K562 (cell line): ENCODE data around the gene SCN1B.

Source experiments
- CBFB ChIP-seq: sonication (generic); formaldehyde crosslinking; IDR thresholded peaks from 2 replicates; pipeline ENCODE4 v1.4.0; 2020; ENCODE audit warnings: mild to moderate bottlenecking, missing genetic modification reagents
- CREB1 ChIP-seq, 2 experiments: sonication (generic) in 1 of 2; formaldehyde crosslinking in 1 of 2; IDR thresholded peaks; 2 replicates each; pipeline versions ENCODE4 v1.6.1 to v1.8.0; 2012 to 2022; ENCODE audit warnings: inconsistent platforms in 1 of 2, mild to moderate bottlenecking in 1 of 2, missing genetic modification reagents in 1 of 2, moderate library complexity in 1 of 2
- CTCF ChIP-seq, 3 experiments: IDR thresholded peaks in 2 of 3; conservative IDR thresholded peaks in 1 of 3; 2 replicates each; pipeline ENCODE4 v1.5.1; 2011 to 2012; ENCODE audit warnings: low read length in 3 of 3, mild to moderate bottlenecking in 3 of 3, control low read depth in 2 of 3, improper control_type of control experiment in 1 of 3, inconsistent platforms in 1 of 3, low read depth in 1 of 3, mixed read lengths in 1 of 3, moderate library complexity in 1 of 3; ENCODE audit not compliant: insufficient read depth in 2 of 3
- EP300 ChIP-seq: IDR thresholded peaks from 2 replicates; pipeline ENCODE4 v1.6.1; 2012; ENCODE audit warnings: low read length, improper control_type of control experiment
- FOSL1 ChIP-seq: fragments of 200-800 bp; sonication (Bioruptor generic); conservative IDR thresholded peaks from 2 replicates; pipeline ENCODE4 v1.6.1; 2016; ENCODE audit warnings: missing genetic modification characterization, missing compliant biosample characterization
- NFIX ChIP-seq: fragments of 250-450 bp; sonication (Bioruptor Pico); IDR thresholded peaks from 2 replicates; pipeline ENCODE4 v1.4.0; 2020; ENCODE audit warnings: low read depth, mild to moderate bottlenecking, moderate library complexity
- POLR2A ChIP-seq: fragments of 450-650 bp; conservative IDR thresholded peaks from 2 replicates; pipeline ENCODE4 v1.6.1; 2016
- POLR2AphosphoS5 ChIP-seq: IDR thresholded peaks from 2 replicates; pipeline ENCODE4 v1.6.1; 2011; ENCODE audit warnings: mild to moderate bottlenecking, low read depth, low read length, moderate library complexity; ENCODE audit not compliant: control insufficient read depth, insufficient read depth
- RFX5 ChIP-seq: IDR thresholded peaks from 2 replicates; pipeline ENCODE4 v1.6.1; 2011; ENCODE audit warnings: low read depth, mild to moderate bottlenecking, improper control_type of control experiment, low read length
- SMAD3 ChIP-seq: fragments of 450-650 bp; formaldehyde crosslinking; conservative IDR thresholded peaks from 2 replicates; pipeline ENCODE4 v1.4.0; 2020; ENCODE audit warnings: mild to moderate bottlenecking
- SRF ChIP-seq, 2 experiments: fragments of 250-450, 450-650 bp in 1 of 2; sonication (Bioruptor Pico) in 1 of 2; sonication (generic) in 1 of 2; formaldehyde crosslinking; IDR thresholded peaks; 2 replicates each; pipeline versions ENCODE4 v1.5.0 to v1.5.1; 2020 to 2022; ENCODE audit warnings: mild to moderate bottlenecking in 1 of 2, missing genetic modification reagents in 1 of 2
- THAP7 ChIP-seq: fragments of 250-450 bp; sonication (Bioruptor Pico); IDR thresholded peaks from 2 replicates; pipeline ENCODE4 v1.5.0; 2021
- ZNF41 ChIP-seq: fragments of 250-450 bp; sonication (Bioruptor Pico); conservative IDR thresholded peaks from 2 replicates; pipeline ENCODE4 v1.4.0; 2020; ENCODE audit warnings: mild to moderate bottlenecking
- TF ChIP-seq, protein P1 (sequence below): fragments of 250-450 bp; sonication (Bioruptor Pico); IDR thresholded peaks from 2 replicates; pipeline ENCODE4 v1.8.0; 2021; ENCODE audit warnings: borderline replicate concordance, mild to moderate bottlenecking, moderate library complexity; ENCODE audit not compliant: poor library complexity, severe bottlenecking

DNA sequence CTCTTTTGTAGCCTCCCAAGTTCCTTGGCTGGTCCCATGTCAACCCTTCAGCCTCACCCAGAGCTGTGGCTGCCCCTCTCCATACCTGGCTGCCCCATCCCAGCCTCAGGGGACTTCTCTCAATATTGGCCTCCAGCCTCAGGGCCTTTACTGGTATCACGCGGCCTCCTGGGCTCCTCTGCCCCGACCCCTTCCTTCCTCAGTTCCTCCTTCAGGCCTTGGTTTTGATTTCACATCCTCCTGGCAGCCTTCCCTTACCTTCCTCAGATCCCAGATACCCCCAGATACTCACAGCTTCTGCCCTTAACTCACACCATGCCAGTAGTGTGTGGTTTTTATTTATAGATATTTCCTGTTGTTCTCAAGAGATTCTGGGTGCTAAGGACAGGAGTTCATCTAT is 12.8 kb upstream of the SCN1B start:
- no peak for TF ChIP-seq EP300
- no peak for TF ChIP-seq CBFB
- no peak for TF ChIP-seq SRF (CRISPR knock-in tag; IDR thresholded peaks at IDR 0.05)
- no peak for TF ChIP-seq SMAD3
- TF ChIP-seq, protein P1, sequence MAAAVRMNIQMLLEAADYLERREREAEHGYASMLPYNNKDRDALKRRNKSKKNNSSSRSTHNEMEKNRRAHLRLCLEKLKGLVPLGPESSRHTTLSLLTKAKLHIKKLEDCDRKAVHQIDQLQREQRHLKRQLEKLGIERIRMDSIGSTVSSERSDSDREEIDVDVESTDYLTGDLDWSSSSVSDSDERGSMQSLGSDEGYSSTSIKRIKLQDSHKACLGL (CRISPR knock-in tag), result no peak
- TF ChIP-seq RFX5, result no peak
- TF ChIP-seq CTCF (IDR thresholded peaks at IDR 0.05 in 2 of 3, conservative IDR thresholded peaks at IDR 0.05 in 1 of 3; ENCODE audit: insufficient read depth in 2 of 3, low read depth in 1 of 3, low read length in 3 of 3), result no peak
- TF ChIP-seq POLR2AphosphoS5, result no peak
- no peak for TF ChIP-seq CREB1 (IDR thresholded peaks at IDR 0.05)
- TF ChIP-seq CREB1 (CRISPR knock-in tag; IDR thresholded peaks at IDR 0.05), result no peak
- no peak for TF ChIP-seq THAP7 (CRISPR knock-in tag)
- no peak for TF ChIP-seq FOSL1 (tag)
- no peak for TF ChIP-seq POLR2A
- TF ChIP-seq ZNF41 (CRISPR knock-in tag), result no peak
- no peak for TF ChIP-seq NFIX (CRISPR knock-in tag)
